Bronchial epithelial cell (primary cell): ENCODE measurements around the gene CDC37L1. TPM values are rescaled to one million over a fixed set of nuclear protein-coding genes. Genes with fewer than 3 reads are reported as not detected.
"Not testable (repeated sequence)": the region's sequence is repeated elsewhere in the genome, so short reads cannot be mapped to it uniquely, and the experiment has no call there.

ENCODE experiments used
- DNase-seq: peaks from one replicate; pipeline ENCODE4 v3.0.0-alpha.2; 2010; ENCODE audit warnings: low read depth
- FAIRE-seq: peaks from 2 replicates; lab custom pipeline; 2011; peaks lifted over from hg19 to GRCh38; lab: Jason Lieb, UNC
- H3K27me3 ChIP-seq: 2 replicates; pipeline ENCODE4 v1.5.1; 2011; ENCODE audit warnings: low read length; ENCODE audit not compliant: control insufficient read depth, insufficient read depth
- H3K36me3 ChIP-seq: 2 replicates; pipeline ENCODE4 v1.5.1; 2011; ENCODE audit warnings: low read length; ENCODE audit not compliant: control insufficient read depth, insufficient read depth
- H3K4me3 ChIP-seq: 2 replicates; pipeline ENCODE4 v1.5.1; 2011; ENCODE audit warnings: mild to moderate bottlenecking, low read depth, low read length, control low read depth
- CTCF ChIP-seq: IDR thresholded peaks from 2 replicates; pipeline ENCODE4 v1.5.1; 2011; ENCODE audit warnings: mild to moderate bottlenecking, moderate library complexity, low read length, control low read depth, inconsistent platforms; ENCODE audit not compliant: insufficient read depth, severe bottlenecking
- total RNA-seq: library from RNA; depleted of rRNA; stranded (reverse); fragments of >200 nt; gene quantifications from 2 replicates; pipeline ENCODE4 v1.2.1, GENCODE V29; 2014

The CDC37L1 gene
- total RNA-seq, 1 donor from 2014 or later: 14.0 TPM

- H3K27me3 ChIP-seq: no peaks in the 10 kb centered on the region
- H3K4me3 ChIP-seq: no peak overlapping the region
- DNase-seq: no peak
- TF ChIP-seq CTCF: no peak
- FAIRE-seq: no peak
- no peaks in the 10 kb centered on the region for H3K36me3 ChIP-seq
Measured at GRCh38 chr9:4654084-4654483, 25.3 kb upstream of the CDC37L1 start.

- TF ChIP-seq CTCF: no peak
- DNase-seq (no peak), FAIRE-seq (no peak)
- no peak overlapping the region for H3K4me3 ChIP-seq
- H3K27me3 ChIP-seq: no peaks in the 10 kb centered on the region
- H3K36me3 ChIP-seq: no peaks in the 10 kb centered on the region
Measured at GRCh38 chr9:4654538-4654937, 24.8 kb upstream of the CDC37L1 start.

- H3K36me3 ChIP-seq, FAIRE-seq, H3K27me3 ChIP-seq, DNase-seq, H3K4me3 ChIP-seq: not testable (repeated sequence)
Measured at GRCh38 chr9:4656196-4656595, 23.2 kb upstream of the CDC37L1 start.

GRCh38 chr9:4656621-4657020 is 22.7 kb upstream of the CDC37L1 start:
- DNase-seq: no peak
- TF ChIP-seq CTCF: no peak
- Histone ChIP-seq H3K4me3 (no peak overlapping the region), H3K27me3 (no peaks in the 10 kb centered on the region), H3K36me3 (no peaks in the 10 kb centered on the region)
- FAIRE-seq: no peak

- no peaks in the 10 kb centered on the region for H3K27me3 ChIP-seq
- no peak overlapping the region for H3K4me3 ChIP-seq
- no peak for TF ChIP-seq CTCF
- DNase-seq (no peak), FAIRE-seq (no peak)
- no peaks in the 10 kb centered on the region for H3K36me3 ChIP-seq
Measured at GRCh38 chr9:4657426-4658159, 21.8 kb upstream of the CDC37L1 start.

GRCh38 chr9:4660665-4661064 is 18.7 kb upstream of the CDC37L1 start:
- H3K36me3 ChIP-seq, H3K4me3 ChIP-seq, H3K27me3 ChIP-seq, DNase-seq, FAIRE-seq: not testable (repeated sequence)

- Histone ChIP-seq H3K4me3 (no peak overlapping the region), H3K36me3 (no peaks in the 10 kb centered on the region), H3K27me3 (no peaks in the 10 kb centered on the region)
- FAIRE-seq (no peak), DNase-seq (peak; percentile 58)
- no peak for TF ChIP-seq CTCF
Measured at GRCh38 chr9:4661165-4661564, 18.2 kb upstream of the CDC37L1 start.
